GM06990 (cell line): ENCODE results near the gene NEK5.
A peak's percentile ranks its signal among the peaks of the same experiment; 100 is the strongest.

ENCODE experiments used
- DNase-seq: peaks from one replicate; pipeline ENCODE4 v3.0.0-alpha.2; 2011; ENCODE audit not compliant: insufficient read length; ENCODE audit errors: extremely low read depth
- H3K27me3 ChIP-seq: replicated peaks from 2 replicates; pipeline ENCODE4 v1.6.0; 2011; ENCODE audit warnings: low read length; ENCODE audit not compliant: control insufficient read depth, insufficient read depth
- H3K36me3 ChIP-seq: 2 replicates; pipeline ENCODE4 v1.5.1; 2011; ENCODE audit warnings: low read length; ENCODE audit not compliant: control insufficient read depth, insufficient read depth
- H3K4me3 ChIP-seq: replicated peaks from 2 replicates; pipeline ENCODE4 v1.5.1; 2011; ENCODE audit warnings: low read depth, mild to moderate bottlenecking, control low read depth, low read length
- CTCF ChIP-seq: IDR thresholded peaks from 2 replicates; pipeline ENCODE4 v1.5.1; 2011; ENCODE audit warnings: low read length, control low read depth, mild to moderate bottlenecking, inconsistent platforms; ENCODE audit not compliant: insufficient read depth, poor library complexity, severe bottlenecking

Gene NEK5

GRCh38 chr13:52024481-52024880 lies 104.4 kb downstream of the NEK5 start, which contains the start of gene UTP14C:
Gene UTP14C (plus strand): TSS chr13:52024691. CDS start chr13:52028805, 4,114 bp downstream.
- DNase-seq = no peak
- peaks cover 19% of the 10 kb centered on the region for H3K36me3 ChIP-seq
- H3K27me3 ChIP-seq = no peaks in the 10 kb centered on the region
- no peak for TF ChIP-seq CTCF
- H3K4me3 ChIP-seq = no peak within 1 kb of the TSS

GRCh38 chr13:52022356-52022755 lies 106.5 kb downstream of the NEK5 start:
- no peak overlapping the region for H3K4me3 ChIP-seq
- TF ChIP-seq CTCF = no peak

DNA sequence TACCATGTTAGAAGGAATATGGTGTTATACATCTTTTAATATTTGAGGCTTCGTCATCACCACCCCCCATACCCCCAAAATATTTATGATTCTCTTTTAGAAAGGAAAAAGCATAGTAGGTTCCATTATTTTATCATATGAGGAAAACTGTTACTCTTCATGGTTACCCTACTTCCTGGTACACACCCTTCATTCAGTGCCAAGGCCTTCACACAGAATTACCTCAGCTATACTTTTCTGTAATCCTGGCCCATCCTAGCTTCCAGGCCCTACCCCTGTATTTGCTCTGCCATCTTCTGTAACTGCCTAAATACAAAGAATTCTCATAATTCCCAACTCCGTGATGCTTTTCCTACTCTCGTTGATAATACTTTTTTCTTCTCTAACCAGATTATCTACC lies 108.7 kb downstream of the NEK5 start:
- Histone ChIP-seq H3K27me3 (no peaks in the 10 kb centered on the region), H3K36me3 (peaks cover 8% of the 10 kb centered on the region), H3K4me3 (no peak overlapping the region)
- DNase-seq = no peak
- no peak for TF ChIP-seq CTCF

More at GRCh38 chr13:52022356-52022755, 106.5 kb downstream of the NEK5 start:
- DNase-seq = no peak
- Histone ChIP-seq H3K27me3 (no peaks in the 10 kb centered on the region), H3K36me3 (peaks cover 16% of the 10 kb centered on the region)

GRCh38 chr13:52016296-52016695 lies 112.6 kb downstream of the NEK5 start:
- H3K27me3 ChIP-seq = no peaks in the 10 kb centered on the region; the same call in 1 of the 2 replicates
- no peak for TF ChIP-seq CTCF
- H3K36me3 ChIP-seq = peaks cover 1% of the 10 kb centered on the region
- H3K4me3 ChIP-seq = no peak overlapping the region
- DNase-seq = no peak

DNA sequence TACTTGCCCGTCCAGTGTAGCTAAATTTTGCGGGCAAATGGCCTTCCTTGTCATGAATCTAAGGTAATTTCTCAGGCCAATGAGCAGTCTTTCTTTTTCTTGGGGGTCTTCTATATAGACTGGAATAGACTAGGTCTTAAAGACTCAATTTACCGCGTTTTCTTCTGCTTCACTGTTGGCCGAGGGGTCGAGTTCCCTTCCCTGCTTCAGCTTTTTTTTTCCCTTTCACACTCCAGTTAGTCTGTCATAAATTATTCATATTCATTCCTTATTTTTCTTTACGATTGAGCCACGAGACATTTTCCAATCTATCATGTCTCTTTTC lies 116.4 kb downstream of the NEK5 start:
- Histone ChIP-seq H3K4me3 (peak overlapping the region; percentile 98), H3K36me3 (no peaks in the 10 kb centered on the region), H3K27me3 (peaks cover 1% of the 10 kb centered on the region)
- no peak for TF ChIP-seq CTCF
- no peak for DNase-seq

- Histone ChIP-seq H3K36me3 (no peaks in the 10 kb centered on the region), H3K4me3 (peak within 1 kb of the TSS; percentile 98), H3K27me3 (peaks cover 1% of the 10 kb centered on the region)
- no peak for TF ChIP-seq CTCF
- peak; percentile 97 for DNase-seq
Observed at GRCh38 chr13:52011632-52012511, 117.0 kb downstream of the NEK5 start, which contains the start of gene ALG11. Gene ALG11 (plus strand): TSS chr13:52012398. CDS start chr13:52012419, 21 bp downstream.
